GM15510 (cell line): Measurements from ENCODE around the gene PTPN5.

Source experiments
- POLR2A ChIP-seq: IDR thresholded peaks from 3 replicates; pipeline ENCODE4 v1.6.1; 2011; ENCODE audit warnings: borderline replicate concordance; ENCODE audit not compliant: insufficient read length; ENCODE audit errors: extremely low read depth

The PTPN5 gene

DNA sequence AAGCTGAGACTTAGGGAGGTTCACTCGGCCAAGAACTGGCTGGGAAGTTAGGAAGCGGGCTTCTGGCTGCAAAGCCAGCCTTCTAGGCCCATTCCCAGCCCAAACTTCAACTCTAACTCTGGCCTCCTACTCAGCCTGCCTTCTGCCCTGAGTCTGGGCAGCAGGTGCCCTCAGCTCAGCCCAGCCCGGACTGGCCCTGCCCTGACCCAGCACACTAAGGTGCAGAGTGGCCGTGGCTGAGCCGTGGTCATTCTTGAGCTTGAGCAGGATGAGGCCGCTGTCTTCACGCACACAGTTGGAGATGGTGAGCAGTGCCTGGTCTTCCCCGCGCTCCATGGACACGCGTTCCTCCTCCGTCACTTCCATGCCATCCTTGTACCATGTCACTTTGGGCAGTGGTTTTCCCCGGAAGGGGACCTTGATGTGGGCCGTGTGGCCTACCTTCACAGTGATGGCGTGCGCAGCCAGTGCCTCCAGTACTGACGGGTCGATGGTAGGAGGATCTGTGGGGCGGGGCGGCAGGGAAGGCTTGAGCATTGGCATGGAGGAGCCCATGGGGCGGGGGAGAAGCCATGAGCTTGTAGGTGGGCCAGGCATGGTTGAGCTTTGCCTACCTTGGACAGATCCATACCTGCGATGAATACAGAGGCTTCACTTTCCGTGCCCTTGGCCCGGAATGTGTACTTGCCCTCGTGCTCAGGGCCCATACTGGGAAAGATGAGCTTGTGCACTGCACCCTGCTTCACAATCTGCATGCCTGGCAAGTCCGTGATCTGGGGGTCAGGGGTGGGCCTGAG lies 77.8 kb downstream of the PTPN5 start:
- no peak for TF ChIP-seq POLR2A

DNA sequence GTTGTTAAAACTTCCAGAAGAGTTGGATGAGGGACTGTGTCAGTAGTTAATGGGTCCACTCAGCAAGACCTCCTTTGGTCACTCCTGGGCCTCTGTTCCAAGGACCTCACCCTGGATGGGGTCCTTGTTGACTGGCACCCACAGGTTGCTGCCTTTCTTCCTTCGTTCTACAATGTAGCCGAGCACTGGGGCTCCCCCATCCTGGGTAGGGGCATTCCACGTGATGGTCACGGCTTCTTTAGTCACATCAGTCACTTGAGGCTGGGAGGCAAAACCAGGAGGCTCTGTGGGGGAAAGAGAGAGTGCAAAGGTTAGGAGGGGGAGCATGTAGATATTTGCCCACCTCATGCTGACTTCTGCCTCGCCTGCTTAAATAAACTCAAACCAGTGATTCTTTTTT lies 81.1 kb downstream of the PTPN5 start:
- TF ChIP-seq POLR2A = no peak

DNA sequence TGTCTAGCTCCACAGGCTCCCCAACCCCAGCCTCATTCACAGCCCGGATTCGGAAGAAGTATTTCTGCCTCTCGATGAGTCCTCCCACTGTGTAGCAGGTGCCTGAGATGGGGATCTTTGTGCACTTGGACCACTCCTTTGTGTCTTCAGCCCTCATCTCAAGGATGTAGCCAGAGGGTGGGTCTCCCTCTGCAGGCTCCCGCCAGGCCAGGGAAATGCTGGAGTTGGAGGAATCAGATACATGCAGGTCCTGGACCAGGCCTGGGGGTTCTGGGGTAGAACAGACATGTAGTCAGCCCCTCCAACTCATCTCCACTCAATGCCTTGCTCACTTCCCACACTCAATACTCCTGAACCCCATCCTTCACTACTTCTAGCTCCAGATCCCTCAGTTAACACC lies 82.2 kb downstream of the PTPN5 start:
- TF ChIP-seq POLR2A = no peak

DNA sequence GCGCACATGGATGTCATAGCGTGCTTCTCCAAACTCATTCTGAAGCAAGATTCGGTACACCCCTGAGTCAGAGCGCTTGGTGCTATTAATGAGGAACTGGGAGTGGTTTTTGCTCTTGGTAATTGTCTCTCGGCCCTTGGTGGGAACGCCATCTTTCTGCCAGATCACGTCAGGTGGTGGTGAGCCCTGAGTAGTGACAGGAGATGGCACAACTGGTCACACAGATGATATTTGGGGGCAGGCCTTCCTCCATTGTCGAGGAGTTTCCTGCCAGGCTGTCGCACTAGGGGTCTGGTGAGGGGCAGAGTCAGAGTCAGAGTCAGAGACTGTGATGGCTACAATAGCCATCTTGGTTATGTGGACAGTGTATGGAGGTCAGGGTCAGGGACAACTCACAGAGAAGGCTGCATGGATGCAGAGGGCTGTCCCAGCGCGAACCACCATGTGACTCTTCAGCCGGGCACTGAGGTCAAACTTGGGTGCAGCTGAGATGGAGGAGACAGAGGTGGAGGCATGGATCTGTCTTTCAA lies 83.7 kb downstream of the PTPN5 start:
- TF ChIP-seq POLR2A = no peak

DNA sequence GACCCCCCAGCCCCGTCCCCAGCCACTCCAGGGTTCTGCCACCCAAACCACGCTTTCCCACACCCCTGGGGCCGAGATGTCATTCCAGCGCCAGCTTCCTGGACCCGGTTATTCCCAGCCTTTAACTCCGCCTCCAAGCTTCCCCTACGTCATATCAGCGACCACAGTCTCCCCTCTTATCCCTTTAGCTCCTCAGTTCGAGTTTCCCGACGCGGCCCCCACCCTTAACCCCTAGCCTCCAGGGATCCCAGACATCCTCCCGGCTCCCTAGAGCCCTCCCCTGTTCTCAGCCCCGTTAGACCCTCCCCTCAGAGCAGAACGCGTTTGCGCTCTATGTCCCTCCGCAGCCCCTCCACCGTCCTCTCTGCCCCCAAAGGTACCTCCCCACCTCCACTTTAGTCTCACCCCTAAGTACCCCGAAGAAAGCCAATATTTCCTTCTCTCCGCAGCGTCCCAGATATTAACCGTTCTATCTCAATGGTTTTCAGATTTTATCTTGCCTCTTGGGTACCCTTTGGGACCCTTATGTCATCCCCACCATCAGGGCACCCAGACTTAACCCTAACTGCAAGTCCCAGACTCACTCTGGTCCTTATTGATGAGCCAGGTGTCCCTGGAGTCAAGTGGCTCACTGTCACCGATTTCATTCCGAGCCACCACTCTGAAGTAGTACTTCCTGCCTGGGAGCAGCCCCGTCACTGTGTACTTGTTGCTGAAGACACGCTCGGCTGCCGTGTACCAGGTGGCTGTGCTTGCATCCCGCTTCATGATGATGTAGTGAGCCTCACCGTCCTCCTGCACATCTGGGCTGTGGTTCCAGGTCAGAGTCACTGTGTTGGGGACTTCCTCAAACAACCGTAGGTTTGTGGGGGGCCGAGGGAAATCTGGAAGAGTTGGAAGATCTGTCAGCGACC lies 85.0 kb downstream of the PTPN5 start:
- no peak for TF ChIP-seq POLR2A

DNA sequence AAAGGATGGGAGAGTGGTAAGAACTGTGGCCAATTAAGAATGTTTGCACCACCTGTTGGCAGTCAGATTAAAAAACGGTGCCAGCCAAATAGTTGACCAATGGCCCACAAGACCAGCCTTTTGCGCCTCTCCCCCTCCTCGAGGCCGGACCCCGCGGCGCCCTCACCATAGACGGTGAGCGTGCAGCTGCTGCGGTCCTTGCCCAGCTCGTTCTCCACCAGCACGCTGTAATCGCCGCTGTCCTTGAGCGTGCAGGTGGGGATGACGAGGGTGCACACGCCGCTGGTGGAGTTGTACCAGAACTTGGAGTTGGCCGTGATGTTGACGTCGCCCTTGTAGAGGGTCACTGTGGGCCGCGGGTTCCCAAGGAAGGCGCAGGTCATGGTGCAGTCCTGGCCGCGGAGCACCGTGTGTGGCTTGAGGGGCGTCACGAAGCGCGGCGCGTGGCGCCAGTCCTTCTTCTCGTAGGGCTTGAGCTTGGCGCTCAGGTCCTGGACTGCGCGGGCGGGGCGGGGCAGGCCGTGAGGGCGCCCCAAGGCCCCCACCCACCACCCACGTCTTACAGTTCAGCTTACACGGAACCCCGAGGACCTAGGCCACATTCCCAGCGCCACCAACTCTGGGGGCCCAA lies 85.8 kb downstream of the PTPN5 start:
- TF ChIP-seq POLR2A = no peak

DNA sequence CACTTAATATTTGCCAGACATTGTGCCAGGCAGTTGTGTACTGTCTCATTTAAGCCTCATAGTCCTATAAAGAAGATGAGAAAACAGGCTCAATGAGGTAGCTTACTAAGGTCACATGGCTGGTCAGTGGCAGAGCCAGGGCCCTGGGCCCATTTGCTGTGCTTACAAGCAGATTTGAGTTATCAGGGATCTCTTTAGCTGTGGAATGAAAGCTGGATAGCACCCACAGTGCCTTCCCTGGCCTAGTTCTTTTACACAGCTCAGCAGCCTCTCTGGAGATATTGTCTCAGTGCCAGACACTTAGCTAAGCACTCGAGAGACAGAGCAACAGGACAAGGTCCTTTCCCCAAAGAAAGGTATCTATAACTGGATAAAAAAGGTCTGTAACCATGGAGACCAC lies 86.9 kb downstream of the PTPN5 start:
- no peak for TF ChIP-seq POLR2A

DNA sequence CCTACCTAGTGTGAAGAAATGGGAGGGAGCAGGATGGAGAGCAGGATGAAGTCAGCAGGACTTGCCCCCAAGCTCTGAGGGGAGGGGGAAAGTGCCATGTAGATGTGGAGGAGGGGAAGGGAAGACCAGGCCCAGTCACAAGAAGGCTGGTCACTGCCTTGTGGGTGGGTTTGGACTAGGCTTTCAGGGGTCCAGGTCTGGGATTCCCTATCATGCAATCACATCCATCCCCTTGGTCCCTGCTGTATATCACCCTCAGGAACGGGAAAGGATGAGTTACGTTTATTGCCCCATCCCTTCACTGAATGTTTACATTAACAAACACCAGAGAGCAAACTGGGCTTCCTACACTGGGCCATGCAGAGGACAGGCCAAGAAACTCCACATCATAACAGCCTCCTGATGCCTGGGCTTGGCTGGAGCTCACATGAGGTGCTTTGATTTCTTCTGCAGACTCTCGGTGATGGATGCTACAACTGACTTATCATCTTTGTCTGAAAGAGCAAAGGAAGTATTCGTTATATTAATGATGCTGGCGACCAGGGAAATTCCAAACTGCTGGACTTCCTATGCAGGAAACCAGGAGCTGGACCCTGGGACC lies 87.5 kb downstream of the PTPN5 start:
- no peak for TF ChIP-seq POLR2A

DNA sequence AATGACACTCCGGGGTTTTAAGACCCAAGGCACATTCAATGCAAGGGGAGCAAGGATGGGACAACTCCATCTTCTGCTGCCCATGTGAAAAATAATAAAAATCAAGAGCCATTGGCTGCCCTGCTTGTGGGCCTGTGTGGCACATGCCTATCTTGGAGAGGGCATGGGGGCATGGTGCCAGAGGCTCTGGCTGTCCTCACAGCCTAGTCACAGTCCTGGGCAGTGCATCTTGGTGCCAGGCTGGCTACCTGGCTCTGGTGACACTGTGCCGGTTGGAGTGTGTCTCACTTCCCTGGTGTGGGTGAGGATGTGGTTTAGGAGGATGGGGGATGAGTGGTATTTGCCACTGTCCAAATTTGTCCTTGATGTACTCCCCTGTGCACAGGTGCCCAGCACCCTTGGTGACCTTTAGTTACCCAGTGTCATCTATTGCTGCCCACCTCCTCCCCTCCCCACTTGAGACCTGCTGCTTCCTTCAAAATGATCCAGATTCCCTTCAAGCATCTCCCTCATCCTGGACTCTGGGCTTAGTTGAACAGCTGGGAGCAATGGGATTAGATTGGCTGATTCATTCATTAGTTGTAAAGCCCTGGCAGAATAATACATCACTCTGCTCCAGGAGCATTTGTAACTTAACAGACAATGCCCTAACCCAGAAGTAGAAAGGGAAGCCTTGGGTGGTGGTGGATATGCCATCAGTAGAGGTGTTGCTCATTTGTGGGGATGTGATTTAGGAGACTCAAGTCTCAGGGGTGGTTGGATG lies 88.4 kb downstream of the PTPN5 start:
- no peak for TF ChIP-seq POLR2A

DNA sequence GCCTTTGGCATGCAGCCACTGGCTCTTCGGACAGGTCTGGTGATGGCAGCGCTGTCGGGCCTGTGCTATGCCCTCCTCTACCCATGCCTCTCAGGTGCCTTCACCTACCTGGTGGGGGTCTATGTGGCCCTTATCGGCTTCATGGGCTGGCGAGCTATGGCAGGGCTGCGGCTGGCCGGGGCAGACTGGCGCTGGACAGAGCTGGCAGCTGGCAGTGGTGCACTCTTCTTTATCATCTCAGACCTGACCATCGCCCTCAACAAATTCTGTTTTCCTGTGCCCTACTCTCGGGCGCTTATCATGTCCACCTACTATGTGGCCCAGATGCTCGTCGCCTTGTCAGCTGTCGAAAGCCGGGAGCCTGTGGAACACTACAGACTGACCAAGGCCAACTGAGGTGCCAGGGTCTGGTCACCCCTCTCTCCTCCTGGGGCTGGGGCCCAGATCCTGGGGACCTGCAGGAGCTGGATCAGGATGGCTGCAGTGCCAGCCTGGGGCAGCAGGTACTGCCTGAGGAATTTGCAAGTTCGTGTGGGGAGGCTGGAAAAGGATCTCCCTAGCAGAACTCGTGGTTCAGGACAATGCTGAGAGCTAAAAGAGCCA lies 89.9 kb downstream of the PTPN5 start:
- no peak for TF ChIP-seq POLR2A

DNA sequence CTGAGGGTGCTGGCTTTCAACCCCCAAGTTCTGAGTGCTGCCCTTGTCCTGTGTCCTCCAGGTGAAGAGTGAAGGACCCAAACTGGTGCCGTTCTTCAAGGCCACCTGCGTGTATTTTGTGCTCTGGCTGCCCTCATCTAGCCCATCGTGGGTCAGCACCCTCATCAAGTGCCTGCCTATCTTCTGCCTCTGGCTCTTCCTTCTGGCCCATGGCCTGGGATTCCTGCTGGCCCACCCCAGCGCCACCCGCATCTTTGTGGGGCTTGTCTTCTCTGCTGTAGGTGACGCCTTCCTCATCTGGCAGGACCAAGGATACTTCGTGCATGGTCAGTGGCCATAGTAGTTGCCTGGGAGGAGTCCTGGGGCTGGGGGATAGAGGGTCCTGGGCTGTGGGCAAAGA lies 90.7 kb downstream of the PTPN5 start:
- TF ChIP-seq POLR2A = no peak

DNA sequence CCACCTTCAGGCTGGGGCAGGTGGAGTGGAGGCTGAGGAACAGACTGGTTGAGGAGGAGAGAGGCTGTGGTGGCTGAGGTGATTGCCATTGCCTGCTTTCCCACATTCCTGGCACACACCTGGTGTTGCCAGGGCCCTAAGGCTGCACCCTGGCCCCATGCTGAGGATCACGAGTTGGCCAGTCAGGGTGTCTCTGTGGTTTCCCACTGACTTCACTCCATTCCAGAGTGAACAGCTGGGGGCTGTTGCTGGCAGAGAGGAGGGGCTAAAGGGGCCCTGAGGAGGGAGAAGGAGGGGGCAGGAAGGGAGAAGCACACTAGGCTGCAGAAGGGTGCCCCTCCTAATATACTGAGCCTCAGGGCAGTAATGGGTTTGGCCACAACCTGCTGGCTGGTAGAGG lies 91.2 kb downstream of the PTPN5 start:
- TF ChIP-seq POLR2A = no peak

DNA sequence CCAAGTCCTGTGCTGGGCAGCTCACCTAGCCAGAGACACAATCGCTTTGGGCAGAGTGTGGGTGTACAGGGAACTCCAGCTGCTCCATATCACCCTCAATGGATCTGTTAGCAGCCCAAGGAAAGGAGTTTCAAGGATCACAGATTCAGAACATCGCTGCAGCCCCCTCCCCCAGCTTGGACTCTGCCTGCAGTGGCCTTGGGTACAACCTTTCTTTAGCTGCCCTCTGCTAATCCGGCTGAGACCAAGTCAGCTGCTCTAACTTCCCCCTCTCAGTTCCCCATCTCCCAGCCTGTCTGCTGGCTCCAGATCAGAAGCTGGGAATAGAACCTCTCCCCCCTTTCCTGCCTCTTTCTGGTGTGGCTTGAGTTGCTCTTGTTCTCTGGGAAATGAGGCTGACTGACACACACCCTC lies 91.7 kb downstream of the PTPN5 start:
- no peak for TF ChIP-seq POLR2A

DNA sequence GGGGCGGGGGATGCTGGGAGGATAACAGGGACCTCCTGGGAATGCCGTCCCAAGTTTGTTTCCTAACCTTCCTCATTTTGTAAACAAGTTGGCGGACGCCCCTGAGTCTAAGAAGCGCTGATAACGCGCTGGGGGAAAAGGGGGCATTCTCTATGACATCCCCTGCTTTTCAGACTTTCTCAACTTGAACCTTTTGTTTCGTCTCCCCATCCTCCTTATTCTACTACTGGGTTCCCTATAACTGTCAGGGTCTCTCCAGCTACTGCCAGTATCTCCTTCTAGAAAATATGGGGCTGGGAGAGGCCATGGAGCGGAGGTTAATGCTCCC lies 92.4 kb downstream of the PTPN5 start:
- no peak for TF ChIP-seq POLR2A
